GM21526 (cell line): ENCODE measurements around the gene ARHGAP22.

Source experiments
- ATAC-seq: cut with Tn5 transposase; IDR thresholded peaks from one replicate; pipeline ENCODE4 v1.9.1; 2021; ENCODE audit warnings: moderate library complexity; ENCODE audit not compliant: unreplicated experiment, low FRiP score

Gene ARHGAP22

DNA sequence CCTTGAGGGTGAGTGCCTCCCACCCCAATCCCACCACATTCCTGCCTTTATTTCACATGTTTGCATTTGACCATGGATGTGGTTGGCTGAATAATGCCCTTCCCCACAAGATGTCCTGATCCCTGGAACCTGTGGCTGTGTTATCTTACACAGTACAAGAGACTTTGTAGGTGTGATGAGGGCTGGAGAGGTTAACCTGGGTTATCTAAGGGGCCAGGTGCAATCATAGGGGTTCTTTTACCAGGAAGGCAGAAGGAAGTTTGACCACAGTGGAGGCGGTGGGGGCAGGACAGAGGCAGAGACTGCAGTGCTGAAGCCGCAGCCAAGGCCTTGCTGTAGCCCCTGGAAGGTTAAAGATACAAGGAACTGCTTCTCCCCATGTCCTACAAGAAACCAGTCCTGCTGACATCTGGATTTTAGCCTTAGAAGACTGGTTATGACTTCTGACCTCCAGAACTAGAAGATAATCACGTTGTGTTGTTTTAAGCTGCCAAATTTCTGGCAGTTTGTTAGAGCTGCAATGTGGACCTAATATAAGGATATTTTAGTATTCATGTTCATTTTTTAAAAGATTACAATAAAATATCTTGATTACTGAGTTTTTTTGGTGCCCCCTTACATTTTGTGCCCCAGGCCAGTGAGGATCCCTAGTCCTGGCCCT is 136.6 kb downstream of the ARHGAP22 start:
- ATAC-seq, result no peak

DNA sequence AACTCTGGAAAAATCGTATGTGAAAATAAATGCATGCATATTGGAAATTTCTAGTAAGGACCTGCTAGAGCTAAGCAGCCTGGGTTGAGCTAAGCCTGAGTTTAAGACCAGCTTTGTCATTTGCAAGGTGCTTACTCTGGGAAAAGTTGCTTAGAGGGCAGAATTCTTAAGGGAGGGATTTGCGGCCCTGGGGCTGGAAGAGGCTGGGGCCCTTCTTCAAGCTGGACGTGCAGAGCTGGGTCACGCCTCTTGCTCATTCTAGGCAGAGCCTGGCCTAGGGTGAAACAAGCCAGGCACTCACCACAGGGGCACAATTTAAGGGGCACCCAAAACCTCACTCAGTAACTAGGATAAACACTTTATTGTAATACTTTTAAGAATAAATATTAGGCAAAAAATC is 137.2 kb downstream of the ARHGAP22 start:
- ATAC-seq, result no peak

DNA sequence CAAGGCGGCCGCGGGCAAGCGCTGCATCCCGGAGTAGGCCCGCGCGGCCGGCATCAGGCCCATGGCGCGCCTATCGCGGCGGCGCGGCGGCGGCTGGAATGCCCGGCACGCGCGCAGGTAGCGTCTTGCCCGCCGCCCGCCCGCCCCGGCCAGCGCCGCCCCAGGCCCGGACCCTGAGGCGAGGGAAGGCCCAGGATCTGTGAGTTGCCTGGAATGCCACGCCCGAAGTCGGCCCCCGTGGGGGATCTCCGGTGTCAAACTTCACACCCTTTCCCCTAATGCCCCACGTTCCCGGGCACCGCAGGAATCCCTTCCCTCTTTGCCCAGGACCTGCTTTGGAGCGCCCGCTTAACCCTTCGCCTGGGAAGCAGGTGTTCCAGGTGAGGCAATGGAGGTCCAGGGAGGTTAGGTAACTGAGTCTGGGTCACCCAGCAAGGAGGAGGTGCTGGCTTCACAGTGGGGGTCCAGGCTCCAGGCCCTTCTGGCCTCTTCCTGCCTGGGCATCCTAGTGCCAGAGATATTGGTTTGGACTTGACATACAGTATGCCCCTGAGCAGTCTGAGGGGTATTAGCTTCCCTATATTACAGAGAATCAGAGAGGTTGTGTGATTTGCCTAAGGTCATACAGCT is 138.1 kb downstream of the ARHGAP22 start:
- ATAC-seq, result no peak

DNA sequence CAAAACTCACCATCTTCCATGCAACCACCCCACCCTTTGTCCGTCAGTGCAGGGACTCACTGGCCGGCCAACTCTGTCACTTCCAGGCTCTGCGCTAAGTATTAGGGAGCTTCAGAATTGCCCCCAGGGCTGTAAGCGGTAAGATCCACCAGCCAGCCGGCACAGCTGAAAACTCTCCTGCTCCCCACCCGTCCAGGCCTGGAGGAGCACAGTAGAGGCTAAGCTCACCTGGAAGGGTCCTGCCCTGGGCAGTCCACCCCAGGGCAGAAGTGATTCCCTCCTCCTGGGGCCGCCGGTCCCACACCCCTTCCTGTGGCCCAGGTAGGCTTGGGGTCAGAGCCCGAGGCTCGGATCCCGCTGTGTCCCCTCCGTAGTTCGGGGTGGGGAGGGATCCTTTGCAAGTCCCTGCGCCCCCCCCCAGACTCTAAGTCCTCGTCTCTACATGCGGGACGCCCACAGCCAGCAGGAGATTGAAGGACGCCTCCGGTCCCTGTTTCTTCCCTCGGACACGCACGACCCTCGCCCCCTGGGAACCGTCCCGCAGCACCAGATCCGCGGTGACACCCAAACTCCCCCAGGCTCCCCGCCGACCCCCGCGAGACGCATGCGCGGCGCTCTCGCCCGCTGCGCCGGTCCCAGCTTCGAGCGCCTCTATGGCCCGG is 138.9 kb downstream of the ARHGAP22 start:
- no peak for ATAC-seq

DNA sequence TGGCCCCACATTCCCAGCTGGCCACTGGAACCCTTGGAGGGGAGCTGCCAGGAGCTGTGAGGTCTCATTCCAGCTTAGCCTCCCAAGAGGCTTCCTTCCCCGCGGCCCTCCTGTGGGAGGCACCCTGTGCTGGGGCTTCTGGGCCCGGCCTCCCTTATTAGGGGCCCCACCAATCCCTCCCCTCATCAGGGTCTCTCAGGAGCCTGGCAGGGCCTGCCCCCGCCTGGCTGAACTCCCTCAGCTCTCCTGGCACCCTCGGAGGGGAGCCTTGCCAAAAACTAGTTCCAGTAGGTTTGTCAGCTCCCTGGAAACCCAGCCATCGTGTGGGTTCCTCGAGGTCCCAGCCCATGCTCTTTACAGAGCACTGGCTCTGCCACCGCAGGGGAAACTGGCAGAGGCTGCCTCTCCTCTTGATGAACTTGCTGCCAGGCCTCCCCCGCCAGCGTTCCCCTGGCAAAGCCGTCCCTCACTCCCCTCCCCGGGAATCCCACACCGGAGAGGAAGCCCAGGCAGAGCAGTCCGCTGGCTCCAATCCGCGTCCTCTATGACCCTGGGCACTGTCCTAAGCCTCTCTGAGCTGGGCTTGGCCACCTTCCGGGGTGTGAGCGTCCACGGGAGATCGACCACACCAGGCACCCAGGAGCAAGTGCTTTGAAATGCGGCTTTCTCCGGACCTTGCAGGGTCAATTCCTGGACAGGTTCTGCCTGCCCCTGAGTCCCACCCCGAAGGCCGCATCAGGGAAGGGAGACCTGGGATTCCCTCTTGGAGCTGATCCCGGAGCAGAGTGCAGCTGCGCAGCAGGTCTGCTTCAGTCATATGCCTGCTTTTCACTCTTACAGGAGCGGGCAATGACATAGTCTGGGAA is 139.8 kb downstream of the ARHGAP22 start:
- no peak for ATAC-seq

DNA sequence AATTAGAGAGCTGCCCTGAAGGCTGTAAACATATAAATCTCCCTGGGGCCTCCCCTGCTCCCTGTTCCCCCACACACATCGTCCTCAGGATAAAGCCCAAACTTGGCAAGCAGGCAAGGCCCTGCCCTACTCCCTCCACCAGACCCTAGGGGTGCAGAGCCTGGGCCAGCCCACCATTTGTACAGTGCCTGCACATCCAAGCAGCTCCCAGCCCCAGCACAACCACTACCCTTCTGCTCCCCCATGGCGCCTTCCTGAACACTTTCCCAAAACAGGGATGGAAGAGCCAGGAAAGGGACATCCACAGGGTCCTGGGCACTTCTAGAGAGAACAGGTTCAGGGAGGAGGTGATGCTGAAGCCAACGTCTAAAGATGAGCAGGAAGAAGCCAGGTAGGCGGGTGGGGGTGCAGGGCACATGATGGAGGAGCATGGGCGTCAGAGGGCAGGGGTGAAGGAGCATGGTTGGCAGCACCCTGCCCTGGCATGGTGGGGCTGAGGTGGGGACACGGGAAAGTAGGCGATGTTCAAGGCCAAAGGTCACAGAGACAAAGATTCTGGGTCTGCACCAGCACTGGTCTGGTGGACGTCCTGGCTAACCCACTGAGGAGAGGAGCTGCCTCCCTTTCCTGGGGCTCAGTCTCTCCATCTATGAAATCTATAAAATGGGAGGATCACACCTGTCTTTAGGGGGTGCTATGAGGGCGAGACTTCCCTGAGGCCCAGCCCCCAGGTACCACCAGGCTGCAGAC is 140.6 kb downstream of the ARHGAP22 start:
- ATAC-seq, result no peak

DNA sequence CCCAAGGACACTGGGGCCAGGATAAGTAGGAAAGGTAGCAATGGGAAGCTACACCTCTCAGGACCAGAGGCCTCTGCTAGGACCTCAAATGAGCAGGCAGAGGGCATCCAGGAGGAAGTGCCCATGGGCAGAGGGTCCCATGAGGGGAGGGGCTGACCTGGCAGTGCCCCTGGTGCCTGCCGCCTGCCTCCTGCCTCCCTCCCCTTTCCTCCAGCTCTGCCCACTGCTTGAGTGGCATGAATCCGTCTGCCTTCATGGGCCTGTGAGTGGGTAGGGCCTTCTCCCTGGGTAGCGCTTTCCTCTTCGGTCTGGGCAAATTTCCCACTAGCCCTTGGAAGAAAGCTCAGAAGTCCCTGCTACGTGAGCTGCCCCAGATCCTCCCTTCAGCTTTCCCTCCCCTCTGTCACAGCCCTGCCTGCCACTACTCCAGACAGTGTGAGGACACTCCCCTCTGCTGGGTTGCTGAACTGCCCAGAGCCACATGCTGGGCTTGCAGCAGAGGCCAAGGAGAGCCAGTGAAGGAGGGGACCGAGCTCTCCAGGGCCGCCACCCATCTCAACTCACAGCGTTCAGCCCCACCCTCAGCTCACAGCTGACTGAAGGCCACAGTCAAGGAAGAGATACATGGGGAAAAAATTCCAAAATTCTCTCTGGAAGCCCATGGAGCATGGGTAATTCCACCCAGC is 141.4 kb downstream of the ARHGAP22 start:
- no peak for ATAC-seq

DNA sequence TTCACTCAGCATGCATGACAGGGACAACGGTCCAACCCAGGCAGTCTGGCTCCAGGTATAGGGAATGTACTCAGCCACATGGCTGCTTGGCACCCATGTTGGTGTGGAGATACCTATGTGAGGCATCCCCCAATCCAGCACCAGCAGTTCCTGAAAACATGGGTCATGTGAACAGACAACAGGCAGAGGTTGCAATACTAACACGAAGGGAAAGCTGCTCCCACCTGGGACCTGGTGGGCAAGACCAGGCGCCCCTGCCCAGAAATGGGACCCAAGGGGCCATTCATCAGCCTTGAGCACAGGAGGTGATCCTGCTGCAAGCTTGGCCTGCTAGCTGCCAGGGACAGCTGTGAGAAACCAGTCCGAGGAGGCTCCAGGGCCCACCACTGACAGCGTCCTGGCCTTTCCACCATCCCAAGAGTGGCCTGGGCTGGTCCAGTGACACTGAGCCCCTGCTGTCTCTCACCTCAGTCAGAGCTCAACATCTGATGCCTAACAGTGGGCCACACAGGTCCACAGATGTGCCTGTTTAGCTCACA is 142.3 kb downstream of the ARHGAP22 start:
- no peak for ATAC-seq

DNA sequence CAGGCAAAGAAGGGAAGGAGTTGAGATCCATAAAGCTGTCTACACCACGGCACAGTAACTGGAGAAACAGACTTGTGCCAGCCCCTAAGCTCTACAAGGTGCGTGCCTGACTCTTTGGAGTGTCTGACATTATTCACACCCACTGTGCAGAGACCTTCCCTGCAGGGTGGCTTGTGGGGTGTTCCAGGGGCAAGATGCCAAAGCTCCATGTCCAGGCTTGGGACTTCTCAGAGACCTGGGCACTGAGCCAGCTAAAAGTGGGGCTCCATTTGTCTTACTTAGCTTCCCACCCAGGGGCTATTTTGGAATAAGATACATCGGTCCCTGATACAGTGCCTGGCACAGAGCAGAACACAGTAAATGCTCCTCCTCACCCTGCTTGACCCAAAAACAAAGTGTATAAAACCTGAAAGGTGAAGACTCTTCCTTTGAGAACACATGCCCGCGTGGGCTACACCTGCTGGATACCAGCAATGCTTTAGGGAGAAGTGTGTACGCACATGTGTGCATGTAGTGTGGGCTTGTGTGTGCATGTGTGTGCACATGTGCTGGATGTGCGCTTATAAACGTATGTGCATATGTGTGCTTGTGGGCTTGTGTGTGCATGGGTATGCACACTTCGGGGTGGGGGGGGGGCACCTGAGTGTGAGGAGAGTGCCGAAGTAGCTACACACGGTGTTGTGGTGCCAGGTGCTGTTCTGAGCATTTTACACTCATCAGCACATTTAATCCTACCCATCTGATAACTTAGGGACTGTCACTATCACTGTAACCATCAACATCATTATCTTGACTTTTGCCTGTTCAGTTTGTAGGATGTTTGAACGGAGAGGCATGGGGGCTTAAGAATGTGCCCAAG is 143.0 kb downstream of the ARHGAP22 start:
- no peak for ATAC-seq

DNA sequence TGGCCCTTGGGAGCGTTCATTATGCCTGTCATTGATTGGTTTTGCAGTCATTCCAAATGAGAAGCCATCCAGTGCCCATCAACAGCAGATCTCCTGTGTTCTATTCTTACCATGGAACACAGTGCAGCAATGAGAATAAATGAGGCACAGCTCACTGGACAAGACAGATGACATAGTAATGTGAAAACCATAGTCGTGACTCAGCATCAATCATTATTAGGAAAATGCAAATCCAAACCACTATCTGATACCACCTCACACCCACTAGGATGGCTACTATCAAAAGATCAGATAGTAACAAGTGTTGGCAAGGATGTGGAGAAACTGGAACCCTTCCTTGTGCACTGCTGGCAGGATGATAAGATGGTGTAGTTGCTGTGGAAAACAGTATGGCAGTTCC is 144.7 kb downstream of the ARHGAP22 start:
- no peak for ATAC-seq

DNA sequence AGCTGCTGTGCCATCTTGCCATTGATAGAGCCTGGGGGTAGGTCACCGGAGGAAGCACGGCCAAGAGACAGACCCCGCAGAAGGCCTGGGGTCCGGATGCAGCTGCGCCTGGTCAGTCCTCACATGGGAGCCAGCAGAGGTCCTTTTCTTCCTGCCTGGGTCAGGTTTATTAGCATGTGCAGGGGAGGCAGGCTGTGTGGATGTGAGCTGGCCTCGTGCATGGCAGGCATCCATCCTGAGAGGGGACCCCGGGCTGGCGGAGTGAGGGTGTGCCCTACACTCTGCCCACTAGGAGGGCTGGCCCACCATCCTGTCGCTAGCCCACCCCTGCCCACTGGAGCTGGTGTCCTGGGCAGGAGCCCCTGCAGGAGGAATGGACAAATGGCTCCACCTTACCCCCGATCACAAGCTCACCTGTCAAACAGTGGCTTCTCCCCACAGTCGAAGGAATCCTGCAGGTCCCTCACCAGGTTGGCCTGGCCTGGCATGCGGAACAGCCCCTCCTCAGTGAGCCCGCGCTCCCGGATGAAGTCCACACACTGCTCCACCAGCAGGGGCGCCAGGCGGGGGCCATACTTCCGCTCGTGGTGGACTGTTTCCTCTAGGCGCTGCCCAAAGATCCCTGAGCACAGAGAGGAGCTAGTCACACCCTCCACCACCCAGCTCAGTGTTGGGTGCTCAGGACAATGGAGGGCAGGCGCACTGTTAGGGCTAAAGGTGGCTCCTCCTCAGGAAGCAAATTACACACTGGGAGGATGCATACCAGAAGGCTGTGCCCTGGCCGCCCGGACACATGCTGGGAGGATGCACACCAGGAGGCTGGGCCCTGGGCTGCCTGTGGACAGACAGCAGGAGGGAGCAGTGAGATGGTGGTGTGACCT is 145.4 kb downstream of the ARHGAP22 start:
- ATAC-seq, result no peak

DNA sequence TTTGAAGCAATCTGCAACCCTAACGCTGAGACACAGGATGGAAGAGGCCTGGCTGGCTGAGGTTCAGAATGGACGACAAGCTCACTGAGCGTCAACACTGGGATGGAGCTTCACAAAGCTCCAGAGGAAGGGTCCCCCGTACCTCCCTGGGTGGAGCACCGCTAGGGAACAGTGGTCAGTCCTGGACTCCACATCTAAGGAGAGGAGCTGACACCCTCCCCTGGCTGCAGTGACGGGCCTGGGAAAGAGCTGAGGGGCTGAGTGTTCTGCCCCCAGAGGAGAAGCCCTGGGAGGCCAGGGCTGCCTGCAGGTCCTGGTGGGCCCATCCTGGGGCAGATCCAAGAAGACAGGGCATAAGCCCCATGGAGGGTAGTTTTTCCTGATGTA is 146.2 kb downstream of the ARHGAP22 start:
- ATAC-seq, result no peak

DNA sequence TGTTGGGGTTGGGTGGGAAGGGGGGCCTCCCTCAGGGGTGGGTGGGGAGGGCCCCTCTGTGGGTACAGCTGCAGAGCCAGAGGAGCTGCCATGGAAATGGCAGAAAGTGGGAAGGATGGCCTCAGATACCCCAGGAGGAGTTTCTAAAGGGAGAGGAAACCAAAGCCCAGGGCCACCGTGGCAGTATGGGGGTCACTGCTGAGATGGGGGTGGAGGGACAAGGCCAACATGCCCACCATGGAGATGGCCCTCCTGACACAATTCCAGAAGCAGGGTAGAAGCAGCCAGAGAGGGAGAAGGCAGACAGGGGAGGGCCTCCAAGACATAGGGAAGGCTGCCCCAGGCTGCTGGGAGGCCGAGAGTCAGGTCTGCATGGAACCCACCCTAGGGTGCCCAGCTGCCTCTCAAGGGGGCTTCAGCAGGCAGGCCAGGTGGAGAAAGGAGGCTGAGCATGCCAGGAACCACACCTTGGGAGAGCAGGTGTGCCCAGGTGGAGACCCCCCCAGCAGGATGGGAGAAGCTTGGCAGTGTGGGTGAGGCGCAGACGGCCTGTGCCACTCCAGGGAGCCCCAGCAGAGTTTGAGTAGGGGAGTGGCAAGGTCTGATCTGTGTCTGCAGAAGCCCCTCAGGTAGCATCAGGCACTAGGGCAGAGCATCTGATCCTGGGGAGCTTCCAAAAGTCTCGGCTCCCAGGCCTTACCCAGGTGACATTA is 146.8 kb downstream of the ARHGAP22 start:
- no peak for ATAC-seq

DNA sequence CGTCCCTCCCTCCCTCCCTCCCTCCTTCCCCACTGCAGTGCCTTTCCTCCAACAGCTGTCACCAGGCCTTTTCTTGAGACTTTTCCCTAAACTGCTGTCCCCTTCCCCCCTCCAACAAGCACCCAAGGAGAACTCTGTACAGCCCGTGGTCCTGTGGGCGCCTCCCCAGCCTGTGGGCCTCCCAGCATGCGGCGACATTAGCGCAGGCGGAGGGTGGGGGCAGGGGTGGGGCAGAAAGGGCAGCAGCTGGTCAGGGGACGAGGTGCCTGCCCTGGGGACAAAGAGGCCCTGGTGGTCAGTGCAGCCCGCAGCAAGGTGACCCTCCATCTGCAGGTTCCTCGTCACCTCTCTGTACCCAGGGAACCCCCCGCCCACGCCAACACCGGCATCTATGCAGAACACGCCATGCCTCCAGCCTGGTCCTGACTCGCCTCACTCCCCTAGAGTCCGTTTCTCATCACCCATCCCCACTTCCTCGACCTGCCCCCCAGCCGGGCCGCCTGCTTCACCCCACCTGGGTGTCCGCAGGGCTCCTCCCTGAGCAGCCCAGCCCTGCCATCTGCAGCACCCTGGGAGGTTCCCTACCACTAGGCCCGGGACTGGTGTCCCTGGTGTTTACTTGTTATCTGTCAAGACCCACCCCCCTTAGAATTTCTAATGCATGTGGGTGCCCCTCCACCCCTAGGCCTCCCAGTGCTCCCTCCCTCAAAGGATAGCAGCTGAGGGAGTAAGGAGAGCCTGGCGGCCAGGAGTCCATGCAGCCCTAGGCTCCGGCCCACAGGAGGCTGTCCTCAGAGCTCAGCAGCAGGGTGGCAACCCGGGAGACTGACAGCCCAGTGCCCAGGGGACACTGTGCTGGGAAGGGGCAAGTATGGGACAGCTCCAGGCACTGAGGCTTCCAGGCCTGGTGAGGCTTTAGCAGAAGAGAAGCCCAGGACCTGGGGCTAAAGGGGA is 147.8 kb downstream of the ARHGAP22 start:
- no peak for ATAC-seq

DNA sequence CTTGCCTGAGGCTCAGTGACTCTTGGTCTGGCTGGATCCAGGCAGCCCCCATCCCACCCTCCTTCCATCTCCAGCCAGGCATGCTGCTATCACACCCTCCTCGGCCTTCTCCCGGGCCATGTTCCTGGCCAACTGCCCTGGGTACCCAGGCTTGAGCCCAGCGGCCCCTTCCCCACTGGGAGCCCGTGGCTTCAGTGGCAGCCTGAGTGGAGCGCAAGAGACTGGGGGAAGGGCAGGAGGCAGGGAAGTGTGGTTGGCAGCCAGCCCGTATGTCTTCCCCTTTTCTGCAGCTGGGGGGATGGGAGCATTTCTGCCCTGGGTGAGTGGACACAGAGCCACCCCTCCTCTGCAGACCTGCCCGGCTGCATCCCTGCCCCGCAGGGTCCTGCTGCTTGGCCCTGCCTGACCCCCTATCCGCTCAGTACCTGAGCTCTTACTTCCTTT is 148.5 kb downstream of the ARHGAP22 start:
- ATAC-seq, result no peak
